ENCODE data around the gene DNAL4. TPM values are rescaled to one million over a fixed set of nuclear protein-coding genes. Genes with fewer than 3 reads are reported as not detected.
A peak's percentile ranks its signal among the peaks of the same experiment; 100 is the strongest.

DNAL4 gene
- total RNA-seq, 1 experiment from 2014 or later, result 15.6 TPM

- Mint-ChIP-seq H3K36me3 (ENCODE audit: insufficient read depth, unreplicated experiment) (peaks cover 8% of the 10 kb centered on the region), H3K4me3 (ENCODE audit: low read depth, unreplicated experiment) (no peak overlapping the region), H3K4me1 (ENCODE audit: low read depth, unreplicated experiment) (peaks cover 5% of the 10 kb centered on the region), H3K27me3 (ENCODE audit: unreplicated experiment) (peaks cover 66% of the 10 kb centered on the region), H3K9me3 (ENCODE audit: low read depth, unreplicated experiment) (no peaks in the 10 kb centered on the region), H3K27ac (ENCODE audit: unreplicated experiment) (no peak overlapping the region)
- CTCF ChIA-PET, result no interaction called here
- BruUV-seq (replicated peaks), result no TSS peak
- no peak for DNase-seq
- no peak for TF ChIP-seq CTCF (IDR thresholded peaks at IDR 0.05; ENCODE audit: unreplicated experiment)
- intact Hi-C loops (cut with micrococcal nuclease; ENCODE audit: unreplicated experiment), result no loop called here
Observed at GRCh38 chr22:38798496-38798895, 4.6 kb upstream of the DNAL4 start.

- H3K9me3 Mint-ChIP-seq (ENCODE audit: low read depth, unreplicated experiment), result no peaks in the 10 kb centered on the region
- CTCF ChIA-PET, result no interaction called here
- no peaks in the 10 kb centered on the region for H3K4me1 Mint-ChIP-seq (ENCODE audit: low read depth, unreplicated experiment)
- TF ChIP-seq CTCF (IDR thresholded peaks at IDR 0.05; ENCODE audit: unreplicated experiment), result no peak
- peaks cover 60% of the 10 kb centered on the region for H3K27me3 Mint-ChIP-seq (ENCODE audit: unreplicated experiment)
- BruUV-seq (replicated peaks), result no TSS peak
- DNase-seq, result no peak
- no peak overlapping the region for H3K4me3 Mint-ChIP-seq (ENCODE audit: low read depth, unreplicated experiment)
- no peak overlapping the region for H3K27ac Mint-ChIP-seq (ENCODE audit: unreplicated experiment)
- H3K36me3 Mint-ChIP-seq (ENCODE audit: insufficient read depth, unreplicated experiment), result peaks cover 14% of the 10 kb centered on the region
- intact Hi-C loops (cut with micrococcal nuclease; ENCODE audit: unreplicated experiment), result no loop called here
Observed at GRCh38 chr22:38796262-38796957, 2.5 kb upstream of the DNAL4 start.

- H3K4me1 Mint-ChIP-seq (ENCODE audit: low read depth, unreplicated experiment), result no peaks in the 10 kb centered on the region
- intact Hi-C loops (cut with micrococcal nuclease; ENCODE audit: unreplicated experiment), result no loop called here
- peaks cover 14% of the 10 kb centered on the region for H3K36me3 Mint-ChIP-seq (ENCODE audit: insufficient read depth, unreplicated experiment)
- CTCF ChIA-PET, result no interaction called here
- no peaks in the 10 kb centered on the region for H3K9me3 Mint-ChIP-seq (ENCODE audit: low read depth, unreplicated experiment)
- peaks cover 52% of the 10 kb centered on the region for H3K27me3 Mint-ChIP-seq (ENCODE audit: unreplicated experiment)
- BruUV-seq (replicated peaks), result no TSS peak
- no peak overlapping the region for H3K4me3 Mint-ChIP-seq (ENCODE audit: low read depth, unreplicated experiment)
- no peak for DNase-seq
- no peak for TF ChIP-seq CTCF (IDR thresholded peaks at IDR 0.05; ENCODE audit: unreplicated experiment)
- no peak overlapping the region for H3K27ac Mint-ChIP-seq (ENCODE audit: unreplicated experiment)
Observed at GRCh38 chr22:38795569-38795968, 1.6 kb upstream of the DNAL4 start.

- Mint-ChIP-seq H3K4me1 (ENCODE audit: low read depth, unreplicated experiment) (no peaks in the 10 kb centered on the region), H3K36me3 (ENCODE audit: insufficient read depth, unreplicated experiment) (peaks cover 14% of the 10 kb centered on the region), H3K4me3 (ENCODE audit: low read depth, unreplicated experiment) (peak overlapping the region; percentile 79), H3K27me3 (ENCODE audit: unreplicated experiment) (peaks cover 36% of the 10 kb centered on the region), H3K27ac (ENCODE audit: unreplicated experiment) (peak overlapping the region; percentile 80), H3K9me3 (ENCODE audit: low read depth, unreplicated experiment) (no peaks in the 10 kb centered on the region)
- BruUV-seq (replicated peaks), result no TSS peak
- intact Hi-C loops (cut with micrococcal nuclease; ENCODE audit: unreplicated experiment), result no loop called here
- DNase-seq, result no peak
- CTCF ChIA-PET, result no interaction called here
- TF ChIP-seq CTCF (IDR thresholded peaks at IDR 0.05; ENCODE audit: unreplicated experiment), result no peak
Observed at GRCh38 chr22:38793317-38793716, 626 bp downstream of the DNAL4 start.

All from Calu3 (cell line).